Measurements from ENCODE around the gene GALNT17.

DNA sequence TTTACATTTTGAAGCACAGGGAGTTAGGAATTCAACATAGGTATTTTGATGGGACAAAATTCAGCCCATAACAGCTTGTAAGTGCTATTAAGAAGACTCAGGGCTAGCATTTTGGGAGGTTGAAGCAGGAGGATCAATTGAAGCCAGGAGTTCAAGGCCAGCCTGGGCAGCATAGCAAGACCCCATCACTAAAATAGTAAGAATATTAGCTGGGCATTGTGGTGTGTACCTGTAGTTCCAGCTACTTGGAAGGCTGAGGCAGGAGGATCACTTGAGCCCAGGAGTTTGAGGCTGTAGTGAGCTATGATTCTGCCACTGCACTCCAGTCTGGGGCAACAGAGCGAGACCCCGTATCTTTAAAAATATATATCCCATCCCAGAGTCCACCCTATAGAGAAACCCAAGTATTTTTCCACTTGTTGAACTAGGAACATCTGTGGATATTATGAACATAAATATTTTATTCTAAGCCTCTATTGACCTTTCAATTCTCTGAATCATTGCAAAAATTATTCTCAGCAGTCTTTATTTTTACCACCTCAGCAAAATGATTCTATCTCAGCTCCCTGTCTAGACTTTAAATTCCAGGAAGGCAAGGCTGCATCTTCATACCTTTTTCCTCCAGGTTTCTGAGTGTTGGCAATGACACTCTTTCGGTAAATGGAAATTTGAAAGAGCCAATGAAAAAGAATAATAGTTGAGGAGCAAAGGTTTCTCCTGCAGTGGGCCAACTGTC lies 181.0 kb downstream of the GALNT17 start:
- TF ChIP-seq, protein P1, sequence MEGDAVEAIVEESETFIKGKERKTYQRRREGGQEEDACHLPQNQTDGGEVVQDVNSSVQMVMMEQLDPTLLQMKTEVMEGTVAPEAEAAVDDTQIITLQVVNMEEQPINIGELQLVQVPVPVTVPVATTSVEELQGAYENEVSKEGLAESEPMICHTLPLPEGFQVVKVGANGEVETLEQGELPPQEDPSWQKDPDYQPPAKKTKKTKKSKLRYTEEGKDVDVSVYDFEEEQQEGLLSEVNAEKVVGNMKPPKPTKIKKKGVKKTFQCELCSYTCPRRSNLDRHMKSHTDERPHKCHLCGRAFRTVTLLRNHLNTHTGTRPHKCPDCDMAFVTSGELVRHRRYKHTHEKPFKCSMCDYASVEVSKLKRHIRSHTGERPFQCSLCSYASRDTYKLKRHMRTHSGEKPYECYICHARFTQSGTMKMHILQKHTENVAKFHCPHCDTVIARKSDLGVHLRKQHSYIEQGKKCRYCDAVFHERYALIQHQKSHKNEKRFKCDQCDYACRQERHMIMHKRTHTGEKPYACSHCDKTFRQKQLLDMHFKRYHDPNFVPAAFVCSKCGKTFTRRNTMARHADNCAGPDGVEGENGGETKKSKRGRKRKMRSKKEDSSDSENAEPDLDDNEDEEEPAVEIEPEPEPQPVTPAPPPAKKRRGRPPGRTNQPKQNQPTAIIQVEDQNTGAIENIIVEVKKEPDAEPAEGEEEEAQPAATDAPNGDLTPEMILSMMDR (IDR thresholded peaks at IDR 0.05), result no peak
- TF ChIP-seq POLR2A (IDR thresholded peaks at IDR 0.05), result no peak
